GM23248 (cell line): ENCODE data around the gene RAB24.

Experiments
- EZH2 ChIP-seq: fragments of 200-600 bp; sonication (generic); IDR thresholded peaks from 2 replicates; pipeline ENCODE4 v1.6.1; 2018; ENCODE audit warnings: antibody characterized with exemption, mild to moderate bottlenecking; ENCODE audit not compliant: insufficient read depth, poor library complexity, severe bottlenecking
- EZH2phosphoT487 ChIP-seq: fragments of 200-600 bp; sonication (generic); IDR thresholded peaks from 2 replicates; pipeline ENCODE4 v1.6.1; 2018; ENCODE audit warnings: antibody characterized with exemption, moderate library complexity, mild to moderate bottlenecking, low read depth; ENCODE audit not compliant: insufficient read depth

GRCh38 chr5:177332896-177333260, 29.4 kb upstream of the RAB24 start:
- TF ChIP-seq EZH2 (no peak), EZH2phosphoT487 (no peak)
